Right atrium auricular region (tissue), 2 donors: ENCODE results near the gene ABO. TPM values are rescaled to one million over a fixed set of nuclear protein-coding genes. Genes with fewer than 3 reads are reported as not detected.

Experiments used
- DNase-seq: peaks from one replicate; pipeline ENCODE4 v3.0.0-alpha.2; 2019; ENCODE audit warnings: low spot score
- H3K27ac ChIP-seq, 2 donors: fragments of 200-600 bp; sonication (generic); 1 replicate in 1 of 2; 2 replicates in 1 of 2; pipeline ENCODE4 v1.5.1; 2016 to 2019
- H3K27me3 ChIP-seq, 2 donors: fragments of 200-600 bp; sonication (generic); one replicate each; pipeline versions ENCODE4 v1.5.1 to v1.6.0; 2017 to 2019
- H3K36me3 ChIP-seq: fragments of 200-600 bp; sonication (generic); one replicate; pipeline ENCODE4 v1.5.1; 2016
- H3K4me1 ChIP-seq, 2 donors: fragments of 200-600 bp; sonication (generic); one replicate each; pipeline versions ENCODE4 v1.5.1 to v1.6.0; 2017 to 2019
- H3K4me3 ChIP-seq, 2 donors: fragments of 200-600 bp; sonication (generic); 1 replicate in 1 of 2; 2 replicates in 1 of 2; pipeline ENCODE4 v1.5.1; 2017 to 2019; ENCODE audit warnings: mild to moderate bottlenecking in 1 of 2, moderate library complexity in 1 of 2
- H3K9me3 ChIP-seq, 2 donors: fragments of 200-600 bp; sonication (generic); one replicate each; pipeline ENCODE4 v1.5.1; 2019
- total RNA-seq, 2 donors: library from RNA; depleted of rRNA; stranded (reverse); fragments of >200 nt; gene quantifications; one replicate each; pipeline ENCODE4 v1.1.0, GENCODE V29; 2016
- TF ChIP-seq, protein P1 (sequence below), 2 donors: fragments of 200-600 bp; sonication (generic); IDR thresholded peaks; one replicate each; pipeline ENCODE4 v1.5.1; 2019; ENCODE audit warnings: antibody characterized with exemption in 2 of 2

Gene ABO
- total RNA-seq, 2 donors from 2014 or later, result 1.1 to 2.5 TPM

GRCh38 chr9:133282464-133283238 is 7.7 kb upstream of the ABO start:
- no peaks in the 10 kb centered on the region for H3K9me3 ChIP-seq
- no peaks in the 10 kb centered on the region for H3K4me1 ChIP-seq
- no peak overlapping the region for H3K4me3 ChIP-seq
- H3K27me3 ChIP-seq, result no peaks in the 10 kb centered on the region
- H3K27ac ChIP-seq, result no peak overlapping the region
- TF ChIP-seq, protein P1, sequence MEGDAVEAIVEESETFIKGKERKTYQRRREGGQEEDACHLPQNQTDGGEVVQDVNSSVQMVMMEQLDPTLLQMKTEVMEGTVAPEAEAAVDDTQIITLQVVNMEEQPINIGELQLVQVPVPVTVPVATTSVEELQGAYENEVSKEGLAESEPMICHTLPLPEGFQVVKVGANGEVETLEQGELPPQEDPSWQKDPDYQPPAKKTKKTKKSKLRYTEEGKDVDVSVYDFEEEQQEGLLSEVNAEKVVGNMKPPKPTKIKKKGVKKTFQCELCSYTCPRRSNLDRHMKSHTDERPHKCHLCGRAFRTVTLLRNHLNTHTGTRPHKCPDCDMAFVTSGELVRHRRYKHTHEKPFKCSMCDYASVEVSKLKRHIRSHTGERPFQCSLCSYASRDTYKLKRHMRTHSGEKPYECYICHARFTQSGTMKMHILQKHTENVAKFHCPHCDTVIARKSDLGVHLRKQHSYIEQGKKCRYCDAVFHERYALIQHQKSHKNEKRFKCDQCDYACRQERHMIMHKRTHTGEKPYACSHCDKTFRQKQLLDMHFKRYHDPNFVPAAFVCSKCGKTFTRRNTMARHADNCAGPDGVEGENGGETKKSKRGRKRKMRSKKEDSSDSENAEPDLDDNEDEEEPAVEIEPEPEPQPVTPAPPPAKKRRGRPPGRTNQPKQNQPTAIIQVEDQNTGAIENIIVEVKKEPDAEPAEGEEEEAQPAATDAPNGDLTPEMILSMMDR (IDR thresholded peaks at IDR 0.05), result no peak
- no peaks in the 10 kb centered on the region for H3K36me3 ChIP-seq
- no peak for DNase-seq

GRCh38 chr9:133280392-133280791 is 5.4 kb upstream of the ABO start:
- DNase-seq, result no peak
- H3K4me3 ChIP-seq, result no peak overlapping the region
- H3K36me3 ChIP-seq, result no peaks in the 10 kb centered on the region
- no peaks in the 10 kb centered on the region for H3K9me3 ChIP-seq
- no peak overlapping the region for H3K27ac ChIP-seq
- TF ChIP-seq, protein P1 (IDR thresholded peaks at IDR 0.05), result no peak
- peaks cover 0 to 6% of the 10 kb centered on the region in 2 donors for H3K4me1 ChIP-seq
- H3K27me3 ChIP-seq, result peaks cover 3 to 4% of the 10 kb centered on the region in 2 donors

DNA sequence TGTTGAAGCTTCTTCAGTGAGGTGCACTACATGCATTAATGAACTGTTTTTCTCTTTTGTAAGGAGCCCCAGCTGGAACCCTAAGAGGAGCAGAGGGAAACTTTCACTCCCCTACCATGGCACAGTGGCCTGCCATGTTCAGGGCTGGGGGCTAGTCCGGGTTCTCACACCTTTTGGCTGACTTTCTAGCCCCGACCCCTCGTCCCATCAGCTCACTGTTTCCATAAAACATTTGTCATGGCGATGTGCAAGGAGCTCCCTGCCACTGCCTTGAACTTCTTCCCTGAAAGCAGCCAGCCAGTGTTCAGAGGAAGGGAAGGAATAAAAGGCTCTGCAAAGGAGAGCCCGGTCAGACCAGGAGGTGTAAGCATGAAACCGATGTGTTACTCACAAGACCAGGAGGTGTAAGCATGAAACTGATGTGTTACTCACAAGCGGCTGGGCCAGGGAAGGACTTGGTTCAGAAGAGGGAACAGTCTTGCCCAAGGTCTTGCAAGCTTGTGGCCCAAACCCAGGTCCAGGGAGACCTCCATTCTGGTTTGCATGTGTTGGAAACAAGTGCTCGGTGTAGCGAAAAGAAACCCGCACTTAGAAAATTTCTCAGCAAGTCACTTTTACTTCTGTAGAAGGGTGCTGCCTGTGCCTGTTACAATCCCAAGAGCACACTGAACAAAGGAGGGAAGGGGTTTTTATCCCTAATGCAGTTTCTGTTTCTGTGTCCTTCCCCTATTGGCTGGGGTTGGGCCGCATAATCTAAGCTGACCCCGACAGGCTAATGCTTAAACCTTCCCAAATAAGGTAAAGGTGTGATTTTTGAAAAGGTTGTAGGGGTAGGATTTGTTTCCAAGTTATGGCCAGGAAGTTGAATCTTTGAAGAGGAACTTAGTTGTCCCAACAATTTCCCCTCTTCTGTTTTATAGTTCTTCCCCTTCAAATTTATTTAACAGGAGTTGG is 3.4 kb upstream of the ABO start:
- DNase-seq, result no peak

GRCh38 chr9:133277467-133277866 is 2.5 kb upstream of the ABO start:
- H3K9me3 ChIP-seq, result no peaks in the 10 kb centered on the region
- H3K36me3 ChIP-seq, result no peaks in the 10 kb centered on the region
- peaks cover 0 to 8% of the 10 kb centered on the region in 2 donors for H3K4me1 ChIP-seq
- DNase-seq, result no peak
- TF ChIP-seq, protein P1 (IDR thresholded peaks at IDR 0.05), result no peak
- no peak overlapping the region for H3K27ac ChIP-seq
- H3K27me3 ChIP-seq, result peaks cover 3 to 6% of the 10 kb centered on the region in 2 donors
- H3K4me3 ChIP-seq, result no peak overlapping the region

More for the DNA sequence above, 3.4 kb upstream of the ABO start:
- H3K4me1 ChIP-seq, result peaks cover 0 to 8% of the 10 kb centered on the region in 2 donors
- H3K4me3 ChIP-seq, result no peak overlapping the region
- TF ChIP-seq, protein P1 (IDR thresholded peaks at IDR 0.05), result no peak
- H3K36me3 ChIP-seq, result no peaks in the 10 kb centered on the region
- H3K27me3 ChIP-seq, result peaks cover 3 to 6% of the 10 kb centered on the region in 2 donors
- H3K9me3 ChIP-seq, result no peaks in the 10 kb centered on the region
- no peak overlapping the region for H3K27ac ChIP-seq

DNA sequence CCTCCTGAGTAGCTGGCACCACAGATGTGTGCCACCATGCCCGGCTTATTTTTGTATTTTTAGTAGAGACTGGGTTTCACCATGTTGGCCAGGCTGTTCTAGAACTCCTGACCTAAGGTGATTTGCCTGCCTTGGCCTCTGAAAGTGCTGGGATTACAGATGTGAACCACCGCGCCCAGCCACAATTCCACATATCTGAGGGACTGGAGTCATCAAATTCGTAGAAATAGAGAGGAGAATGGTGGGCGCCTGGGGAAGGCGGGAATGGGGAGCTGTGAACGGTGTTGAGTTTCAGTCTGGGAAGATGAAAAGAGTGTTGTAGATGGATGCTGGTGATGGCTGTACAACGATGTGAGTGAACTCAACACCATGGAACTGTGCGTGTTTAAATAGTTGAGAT is 1.9 kb upstream of the ABO start:
- H3K27me3 ChIP-seq, result peaks cover 3 to 6% of the 10 kb centered on the region in 2 donors
- TF ChIP-seq, protein P1 (IDR thresholded peaks at IDR 0.05), result no peak
- no peak for DNase-seq
- H3K4me1 ChIP-seq, result peaks cover 0 to 8% of the 10 kb centered on the region in 2 donors
- H3K27ac ChIP-seq, result no peak overlapping the region
- no peaks in the 10 kb centered on the region for H3K9me3 ChIP-seq
- H3K4me3 ChIP-seq, result no peak overlapping the region
- no peaks in the 10 kb centered on the region for H3K36me3 ChIP-seq
